Left renal cortex interstitium (tissue), 4 donors: Measurements from ENCODE around the gene SULT1A2. TPM values are rescaled to one million over a fixed set of nuclear protein-coding genes. Genes with fewer than 3 reads are reported as not detected.
A peak's percentile ranks its signal among the peaks of the same experiment; 100 is the strongest.
"Not testable (repeated sequence)": the region's sequence is repeated elsewhere in the genome, so short reads cannot be mapped to it uniquely, and the experiment has no call there.

Source experiments
- DNase-seq, 4 donors: peaks; one replicate each; pipeline ENCODE4 v3.0.0-alpha.2; 2013; ENCODE audit warnings: low read depth in 4 of 4, low spot score in 2 of 4, missing footprints in 1 of 4
- polyA plus RNA-seq, 4 donors: library from polyadenylated mRNA; unstranded; fragments of 120-200 nt; gene quantifications; one replicate each; pipeline ENCODE4 v1.2.1, GENCODE V29; 2013; ENCODE audit not compliant: insufficient read length in 4 of 4

Gene SULT1A2
- polyA plus RNA-seq, result 1 to 10 TPM; 1.3 to 2.7 (median 1.8) TPM

DNA sequence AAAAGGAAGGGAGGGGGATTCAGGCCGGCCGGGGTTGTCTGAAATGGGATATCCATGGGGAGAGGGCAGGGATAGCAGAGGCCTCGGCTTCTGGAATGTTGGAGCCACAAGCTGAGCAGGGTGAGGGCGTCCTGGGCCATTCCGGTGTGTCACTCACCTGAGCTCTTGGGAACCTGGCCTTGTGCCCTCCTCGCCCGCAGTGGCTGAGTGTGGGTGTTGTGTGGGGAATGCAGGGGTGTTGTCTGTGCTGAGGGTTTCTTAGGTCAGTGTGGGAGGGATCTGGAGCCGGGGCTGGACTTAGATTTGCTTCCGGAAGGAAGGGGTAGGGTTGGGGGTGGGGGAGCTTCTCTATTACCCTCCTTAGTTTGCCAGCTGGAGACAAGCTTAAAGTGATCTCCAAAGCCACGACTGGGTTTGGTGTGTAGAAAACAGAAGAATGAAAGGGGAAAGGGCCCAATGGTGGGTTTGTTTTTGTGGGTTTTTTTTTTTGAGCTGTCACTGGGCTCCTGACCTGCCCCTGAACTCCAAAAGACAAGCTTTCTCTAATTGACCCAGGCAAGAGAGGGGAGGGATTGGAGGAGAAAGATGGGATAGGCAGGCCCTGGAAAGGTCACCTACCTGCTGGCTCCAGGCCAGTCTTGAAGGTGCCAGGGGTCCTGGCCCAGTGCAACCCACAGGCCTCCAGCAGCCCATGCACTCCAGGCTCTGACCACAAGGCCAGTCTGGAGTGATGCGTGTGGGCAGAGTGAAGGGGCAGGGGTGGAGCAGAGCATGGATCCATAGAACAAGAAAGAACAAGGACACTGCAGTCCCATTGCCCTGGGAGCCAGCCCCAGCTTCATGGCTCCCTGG is at the start of gene SULT1A2:
Gene SULT1A2, minus strand, starts transcription at position 211 of the 852 bp plus-strand sequence. CDS start 1,120 bp downstream, outside the sequence.
- DNase-seq, result peak in 2 of 4 donors; percentile 31 to 40

DNA sequence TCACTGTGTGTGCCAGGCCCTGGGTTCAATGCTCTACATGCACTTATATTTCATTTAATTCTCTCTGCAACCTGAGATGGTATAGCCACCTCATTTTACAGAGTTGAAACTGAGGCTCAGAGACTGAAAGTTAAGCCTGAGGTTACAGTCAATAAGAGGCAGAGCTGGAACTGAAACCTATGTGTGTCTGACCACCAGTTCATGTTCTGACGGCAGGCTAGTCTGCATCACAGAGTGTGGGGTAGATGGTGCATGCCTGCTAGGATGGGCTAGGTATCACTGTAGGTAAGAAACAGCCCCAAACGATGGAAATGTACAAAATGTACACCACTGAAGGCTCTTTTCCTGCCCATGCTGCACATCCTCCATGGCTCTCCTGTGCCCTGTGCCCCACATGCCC is 43.1 kb upstream of the SULT1A2 start:
- DNase-seq, result not testable (repeated sequence)

DNA sequence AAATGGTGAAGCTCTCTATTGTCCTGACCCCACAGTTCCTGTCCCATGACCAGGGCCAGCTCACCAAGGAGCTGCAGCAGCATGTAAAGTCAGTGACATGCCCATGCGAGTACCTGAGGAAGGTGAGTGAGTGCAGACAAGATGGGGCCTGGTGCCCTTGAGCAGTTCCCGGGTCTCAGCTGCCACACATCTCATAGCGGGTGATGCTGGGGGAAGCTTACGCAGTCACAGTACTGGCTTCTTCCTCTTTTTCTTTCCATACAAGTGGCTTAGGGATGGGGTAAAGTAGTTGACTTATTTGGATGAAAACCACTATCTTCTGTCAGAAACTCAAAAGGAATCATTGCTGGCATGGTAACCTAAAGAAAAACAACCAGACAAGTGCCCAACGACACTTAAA is 41.5 kb upstream of the SULT1A2 start:
- not testable (repeated sequence) for DNase-seq

DNA sequence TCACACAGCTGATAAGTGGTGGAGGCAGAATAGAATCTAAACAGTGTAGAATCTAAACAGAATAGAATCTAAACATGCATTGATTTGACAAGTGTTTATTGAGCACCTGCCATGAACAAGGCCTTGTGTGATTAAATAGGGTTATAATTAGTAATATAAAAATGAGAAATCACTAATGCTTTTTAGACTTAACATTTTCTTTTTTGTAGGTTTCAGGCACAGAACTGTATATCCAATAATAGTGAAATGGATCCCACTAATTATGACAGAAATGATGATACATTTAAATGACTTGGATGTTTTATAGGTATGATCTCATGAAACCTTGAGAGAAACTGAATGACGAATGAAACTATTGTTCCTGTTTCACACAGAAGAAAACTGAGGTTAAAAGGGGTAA is 40.9 kb upstream of the SULT1A2 start, which contains the start of gene NPIPB8:
Gene NPIPB8, plus strand, starts transcription at position 301 of the 400 bp plus-strand sequence. CDS start 296 bp downstream, outside the sequence.
- DNase-seq, result not testable (repeated sequence)

DNA sequence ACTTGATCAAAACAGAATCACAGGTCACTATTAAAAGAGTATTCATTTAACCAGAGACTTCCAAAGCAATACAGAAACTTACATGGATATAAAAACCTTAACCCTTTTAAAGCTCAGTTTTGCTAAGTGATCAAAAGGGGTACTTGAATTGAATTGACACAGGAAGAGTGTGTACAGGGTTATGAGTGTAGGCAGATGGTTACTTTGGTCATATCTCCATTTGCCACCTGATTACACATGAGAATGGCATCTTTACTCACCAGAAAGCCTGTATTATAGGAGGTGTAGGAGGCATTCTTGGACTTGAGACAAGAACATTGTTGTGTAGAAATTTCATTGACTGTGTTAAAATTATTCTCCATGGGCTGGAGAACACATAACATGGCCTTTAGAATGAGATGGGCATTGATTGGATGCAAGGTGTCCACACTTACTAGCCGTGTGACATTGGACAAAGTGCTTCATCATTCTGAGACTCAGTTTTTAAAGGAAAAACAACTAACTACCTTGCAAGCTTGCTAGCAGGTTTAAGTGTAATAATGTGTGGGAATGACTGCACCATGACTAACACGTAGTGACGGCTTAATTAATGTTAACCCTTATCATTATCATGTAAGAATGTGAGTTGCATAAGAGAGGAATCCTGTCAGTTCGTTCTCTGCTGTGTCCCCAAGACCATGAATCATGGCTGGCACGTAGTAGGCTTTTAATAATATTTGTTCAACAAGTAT is 39.4 kb upstream of the SULT1A2 start:
- not testable (repeated sequence) for DNase-seq

DNA sequence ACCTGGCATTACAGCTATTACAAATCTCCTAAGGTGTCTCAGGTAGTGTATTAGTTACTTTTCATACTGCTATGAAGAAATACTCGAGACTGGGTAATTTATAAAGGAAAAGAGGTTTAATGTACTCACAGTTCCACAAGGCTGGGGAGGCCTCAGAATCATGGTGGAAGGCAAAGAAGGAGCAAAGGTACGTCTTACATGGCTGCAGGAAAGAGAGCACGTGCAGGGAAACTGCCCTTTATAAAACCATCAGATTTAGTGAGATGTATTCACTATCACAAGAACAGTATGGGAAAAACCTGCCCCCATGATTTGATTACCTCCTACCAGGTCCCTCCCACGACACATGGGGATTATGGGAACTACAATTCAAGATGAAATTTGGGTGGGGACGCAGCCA is 34.1 kb upstream of the SULT1A2 start:
- not testable (repeated sequence) for DNase-seq

DNA sequence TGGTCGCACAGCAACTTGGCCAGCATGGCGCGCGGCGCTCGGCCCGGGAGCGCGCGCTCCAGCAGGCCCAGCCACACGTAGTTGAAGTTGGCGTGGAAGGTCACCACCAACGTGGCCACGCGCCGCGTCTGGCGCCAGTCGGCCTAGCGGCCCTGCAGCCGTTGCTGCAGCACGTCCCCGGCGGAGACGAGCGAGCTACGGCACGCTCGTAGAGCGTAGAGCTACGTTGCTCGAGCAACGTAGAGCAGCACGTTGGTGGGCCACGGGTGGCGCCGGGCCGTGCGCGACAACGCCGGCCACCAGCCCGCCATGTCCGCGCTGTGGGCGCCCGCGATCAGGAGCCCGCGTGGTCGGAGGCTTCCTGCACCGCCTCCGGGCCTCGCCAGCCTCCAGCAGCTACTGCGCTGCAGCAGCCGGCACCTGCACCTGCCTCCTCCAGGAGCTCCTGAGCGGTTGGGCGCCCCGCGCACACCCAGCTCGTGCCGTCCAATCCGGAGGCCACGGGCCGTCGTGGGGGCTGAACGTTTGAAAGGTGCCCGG is 26.4 kb upstream of the SULT1A2 start:
- DNase-seq, result peak in 2 of 4 donors; percentile 23 to 35

DNA sequence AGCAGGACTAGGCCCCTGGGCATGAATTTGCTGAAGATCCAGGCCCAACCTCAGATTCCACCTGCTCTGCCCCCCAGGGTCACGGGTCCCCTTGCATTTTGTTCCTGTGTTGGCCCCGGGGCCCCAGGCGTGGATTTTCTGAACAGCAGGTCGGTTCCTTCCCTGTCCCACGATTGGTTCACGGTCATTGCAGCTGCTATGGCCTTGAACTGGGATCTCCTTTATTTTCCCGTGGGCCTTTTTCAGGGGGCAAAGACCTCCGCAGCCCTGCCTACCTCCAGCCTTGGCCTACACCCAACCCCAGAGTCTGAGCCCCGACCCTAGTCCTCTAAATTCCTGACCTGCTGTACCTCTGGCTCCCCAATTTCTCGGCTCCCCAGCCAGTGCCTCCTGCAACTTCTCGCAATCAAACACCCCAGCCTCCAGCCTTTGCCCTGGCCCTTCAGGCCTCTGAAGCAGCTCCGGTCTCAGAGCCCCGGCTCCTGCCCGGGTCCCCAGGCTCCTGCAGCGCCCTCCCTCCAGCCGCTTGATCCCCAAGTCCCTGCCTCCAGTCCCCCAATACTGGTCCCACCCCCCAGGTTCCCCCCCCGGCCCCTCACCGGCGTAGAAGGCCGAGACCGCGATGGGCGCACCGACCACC is 25.8 kb upstream of the SULT1A2 start:
- DNase-seq, result not testable (repeated sequence)

DNA sequence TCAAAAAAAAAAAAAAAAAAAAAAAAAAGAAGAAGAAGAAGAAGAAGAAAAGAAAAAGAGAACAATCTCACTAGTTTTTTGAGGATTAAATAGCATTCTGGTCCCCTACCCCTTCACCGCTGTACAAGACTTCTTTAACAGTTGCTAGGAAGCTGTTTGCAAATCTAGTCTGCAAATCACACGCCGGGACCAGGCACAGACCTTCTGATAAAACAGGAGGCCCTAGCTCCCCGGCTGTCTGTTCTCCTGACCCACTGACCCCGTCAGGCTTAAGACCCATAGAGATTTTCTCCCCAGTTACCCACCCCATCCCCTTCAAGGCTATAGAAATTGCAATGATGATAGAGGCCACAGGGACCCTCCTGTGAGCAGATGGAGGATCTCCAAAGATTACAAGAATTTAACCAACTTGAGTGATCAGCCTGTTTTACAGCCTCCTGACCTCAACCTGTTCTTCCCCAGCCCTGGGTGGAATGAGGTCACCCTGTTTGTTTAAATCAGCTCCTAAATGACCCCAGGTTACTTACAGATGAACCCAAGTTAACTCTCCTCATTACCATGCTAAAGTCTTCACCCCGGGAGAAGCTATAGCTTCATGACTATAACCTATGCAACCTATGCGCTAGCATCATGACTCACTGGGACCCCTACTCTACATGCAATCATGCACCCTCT is 24.8 kb upstream of the SULT1A2 start:
- DNase-seq, result no peak

DNA sequence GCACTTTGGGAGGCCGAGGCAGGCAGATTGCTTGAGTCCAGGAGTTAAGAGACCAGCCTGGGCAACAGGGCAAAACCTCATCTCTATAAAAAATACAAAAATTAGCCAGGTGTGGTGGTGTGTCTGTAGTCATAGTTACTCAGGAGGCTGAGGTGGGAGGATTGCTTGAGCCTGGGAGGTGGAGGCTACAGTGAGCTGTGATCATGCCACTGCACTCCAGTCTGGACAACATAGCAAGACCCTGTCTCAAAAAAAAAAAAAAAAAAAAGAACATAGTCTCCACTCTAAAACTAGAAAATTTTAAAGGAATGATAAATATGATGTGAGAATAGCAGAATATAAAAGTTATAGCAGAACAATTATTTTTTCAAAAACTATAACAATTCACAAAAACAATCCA is 23.5 kb upstream of the SULT1A2 start:
- DNase-seq, result not testable (repeated sequence)

DNA sequence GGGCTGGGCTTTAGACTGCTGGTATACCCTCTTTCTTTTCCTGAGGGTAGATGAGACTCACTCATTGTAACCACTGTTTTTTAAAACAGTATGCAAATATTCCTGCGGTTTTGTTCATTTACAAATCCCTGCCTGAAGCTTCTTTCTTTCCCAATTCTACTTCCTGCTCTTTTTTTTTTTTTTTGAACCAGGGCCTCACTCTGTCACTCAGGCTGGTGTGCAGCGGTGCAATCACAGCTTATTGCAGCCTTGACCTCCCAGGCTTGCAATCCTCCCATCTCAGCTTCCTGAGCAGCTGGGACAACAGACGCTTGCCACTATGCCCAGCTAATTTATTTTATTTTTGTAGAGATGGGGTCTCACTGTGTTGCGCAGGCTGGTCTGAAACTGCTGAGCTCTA is 21.0 kb upstream of the SULT1A2 start:
- DNase-seq, result peak in 1 of 4 donors; percentile 32

DNA sequence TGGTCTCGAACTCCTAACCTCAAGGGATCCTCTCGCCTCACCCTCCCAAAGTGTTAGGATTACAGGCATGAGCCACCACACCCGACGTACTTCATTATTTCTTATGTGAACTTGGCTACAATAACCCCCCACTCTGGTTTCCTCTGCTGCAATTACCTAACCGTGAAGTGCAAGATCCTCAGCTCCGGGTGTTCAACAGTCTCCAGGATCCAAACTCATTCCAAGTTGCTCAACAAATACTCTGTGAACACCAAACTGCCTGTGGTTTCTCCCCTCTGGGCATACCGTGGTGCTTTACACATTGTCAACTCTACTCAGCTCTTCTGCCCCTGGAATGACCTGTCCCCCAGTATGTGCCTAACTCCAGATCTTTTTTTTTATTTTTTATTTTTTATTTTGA is 19.8 kb upstream of the SULT1A2 start:
- DNase-seq, result no peak

DNA sequence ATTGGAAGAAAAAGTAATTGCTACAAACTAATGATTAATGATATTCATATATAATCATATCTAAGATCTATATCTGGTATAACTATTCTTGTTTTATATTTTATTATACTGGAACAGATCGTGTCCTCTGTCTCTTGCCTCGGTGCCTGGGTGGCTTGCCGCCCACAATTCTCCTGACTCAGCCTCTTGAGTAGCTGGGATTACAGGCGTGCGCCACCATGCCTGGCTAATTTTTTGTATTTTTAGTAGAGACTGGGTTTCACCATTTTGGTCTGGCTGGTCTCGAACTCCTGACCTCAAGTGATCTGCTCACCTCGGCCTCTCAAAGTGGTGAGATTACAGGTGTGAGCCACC is 19.4 kb upstream of the SULT1A2 start:
- DNase-seq, result not testable (repeated sequence)

DNA sequence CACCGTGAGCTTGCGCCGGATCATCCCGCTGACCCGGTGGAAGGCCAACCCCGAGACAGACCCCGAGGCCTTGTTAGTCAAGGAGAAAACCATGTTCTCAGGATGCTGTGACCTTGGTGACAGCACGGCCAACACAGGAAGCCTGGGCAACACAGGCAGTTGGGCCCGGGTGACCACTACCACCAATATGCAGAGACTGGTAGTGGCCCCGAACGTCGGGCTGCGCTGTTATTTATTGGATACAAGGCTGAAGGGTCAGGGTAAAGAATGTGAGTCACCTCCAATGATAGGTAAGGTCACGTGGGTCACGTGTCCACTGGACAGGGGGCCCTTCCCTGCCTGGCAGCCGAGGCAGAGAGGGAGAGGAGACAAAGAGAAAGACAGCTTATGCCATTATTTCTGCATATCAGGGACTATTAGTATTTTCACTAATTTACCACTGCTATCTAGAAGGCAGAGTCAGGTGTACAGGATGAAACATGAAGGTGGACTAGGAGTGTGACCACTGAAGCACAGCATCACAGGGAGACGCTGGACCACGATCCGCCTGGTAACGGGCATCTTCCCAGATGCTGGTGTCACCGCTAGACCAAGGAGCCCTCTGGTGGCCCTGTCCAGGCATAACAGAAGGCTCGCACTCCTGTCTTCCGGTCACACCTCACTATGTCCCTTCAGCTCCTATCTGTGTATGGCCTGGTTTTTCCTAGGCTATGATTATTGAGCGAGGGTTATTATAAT is 18.8 kb upstream of the SULT1A2 start:
- not testable (repeated sequence) for DNase-seq

DNA sequence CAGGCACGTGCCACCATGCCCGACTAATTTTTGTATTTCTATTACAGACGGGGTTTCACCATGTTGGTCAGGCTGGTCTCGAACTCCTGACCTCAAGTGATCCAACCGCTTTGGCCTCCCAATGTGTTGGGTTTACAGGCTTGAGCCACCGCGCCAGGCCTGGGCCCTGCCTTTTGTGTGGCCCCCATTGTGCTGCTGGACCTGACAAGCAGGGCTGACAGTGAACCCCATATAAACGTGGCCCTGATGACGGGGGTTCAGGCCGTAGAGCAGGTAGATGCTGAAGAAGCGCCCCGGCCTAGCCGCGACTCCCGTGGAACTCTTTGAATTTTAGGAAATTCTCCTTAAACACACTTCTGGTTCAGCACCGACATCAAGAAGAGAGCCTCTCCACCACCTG is 17.7 kb upstream of the SULT1A2 start:
- DNase-seq, result not testable (repeated sequence)

DNA sequence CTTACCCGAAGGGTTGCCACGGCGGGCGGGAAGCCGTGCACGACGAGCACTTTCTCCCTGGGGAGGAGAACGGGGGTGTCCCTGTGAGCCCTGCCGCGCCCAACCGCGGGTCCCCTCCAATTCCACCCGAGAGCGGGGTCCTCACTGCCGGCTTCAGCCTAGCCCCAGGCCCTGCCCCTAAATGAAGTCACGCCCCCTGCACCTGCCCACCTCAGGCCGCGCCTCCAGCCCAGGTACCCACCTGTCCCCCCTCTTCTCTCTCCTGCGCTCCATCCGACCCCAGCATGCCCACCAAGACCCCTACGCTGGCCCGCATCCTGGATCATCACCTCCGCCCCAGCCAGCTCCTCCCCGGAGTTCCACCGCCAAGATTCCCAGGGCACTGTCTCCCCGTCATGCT is 17.1 kb upstream of the SULT1A2 start:
- not testable (repeated sequence) for DNase-seq

DNA sequence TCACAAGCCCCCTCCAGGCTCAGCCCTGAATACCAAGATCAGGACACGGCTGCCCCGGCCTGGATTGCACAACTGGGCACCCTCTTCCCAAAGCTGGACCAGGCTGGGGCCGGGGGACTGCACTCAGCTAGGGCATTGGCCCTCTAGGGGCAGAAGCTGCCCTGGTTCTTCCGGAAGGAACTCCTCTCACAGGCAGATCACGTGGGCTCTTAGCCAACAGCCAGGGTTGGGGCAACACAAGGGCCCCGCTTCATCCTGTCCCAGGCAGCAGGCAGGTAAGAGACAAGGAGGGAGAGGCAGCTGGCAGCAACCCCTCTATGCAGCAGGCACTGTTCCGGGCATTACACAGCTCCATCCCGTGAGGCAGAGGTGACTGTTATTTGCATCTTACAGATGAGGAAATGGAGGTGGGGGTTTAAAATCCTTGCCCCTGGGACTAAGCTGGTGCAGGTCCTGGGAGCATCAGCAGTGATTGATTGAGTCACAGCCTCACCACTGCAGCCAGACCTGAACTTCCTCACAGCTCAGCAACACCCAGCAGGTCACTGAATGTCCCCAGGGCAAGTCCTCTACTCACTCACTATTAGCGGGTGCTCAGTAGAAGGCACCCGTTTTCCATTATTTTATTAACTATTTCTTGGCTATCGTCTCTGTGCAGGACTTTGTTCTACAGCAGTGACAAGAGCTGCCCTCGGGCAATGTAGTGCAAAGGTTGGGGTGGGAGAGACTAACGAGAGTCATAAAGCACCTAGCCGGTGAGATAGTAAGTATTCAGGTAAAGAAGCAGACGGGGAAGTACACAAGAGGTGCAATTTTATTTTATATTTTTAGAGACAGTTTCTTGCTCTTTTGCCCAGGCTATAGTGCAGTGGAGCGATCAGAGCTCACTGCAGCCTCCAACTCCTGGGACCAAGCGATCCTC is 15.8 kb upstream of the SULT1A2 start:
- not testable (repeated sequence) for DNase-seq

DNA sequence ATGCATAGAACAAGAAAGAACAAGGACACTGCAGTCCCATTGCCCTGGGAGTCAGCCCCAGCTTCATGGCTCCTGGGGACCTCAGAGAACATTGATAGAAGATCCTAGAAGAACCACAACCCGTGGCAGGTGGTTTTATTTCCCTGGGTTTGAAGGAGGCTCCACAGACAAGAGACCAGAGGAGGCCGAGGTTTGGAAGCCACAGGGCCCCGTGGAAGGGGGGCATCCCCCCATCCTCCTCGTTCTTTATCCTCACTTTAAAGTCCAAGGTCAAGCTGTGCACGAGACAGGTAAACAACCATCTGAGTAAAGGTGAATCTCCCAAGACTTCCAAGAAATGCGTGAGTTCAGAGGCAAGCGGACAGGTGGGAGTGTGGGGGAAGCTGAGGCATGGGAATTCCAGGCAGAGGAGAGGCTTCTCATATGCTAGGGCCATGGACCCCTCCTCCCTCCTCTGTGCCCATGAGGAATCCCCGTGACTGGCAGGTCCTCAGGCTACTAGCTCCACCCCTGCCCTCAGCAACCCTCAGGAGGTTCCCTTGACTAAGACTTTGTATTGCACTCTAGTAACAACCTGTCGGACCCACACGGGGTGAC is 13.8 kb upstream of the SULT1A2 start:
- DNase-seq, result no peak
